ENCODE results near the gene STRN3. TPM values are rescaled to one million over a fixed set of nuclear protein-coding genes. Genes with fewer than 3 reads are reported as not detected.

Gene STRN3
- total RNA-seq, 4 donors from 2014 or later: 21.5 to 50.0 (median 29.5) TPM

DNA sequence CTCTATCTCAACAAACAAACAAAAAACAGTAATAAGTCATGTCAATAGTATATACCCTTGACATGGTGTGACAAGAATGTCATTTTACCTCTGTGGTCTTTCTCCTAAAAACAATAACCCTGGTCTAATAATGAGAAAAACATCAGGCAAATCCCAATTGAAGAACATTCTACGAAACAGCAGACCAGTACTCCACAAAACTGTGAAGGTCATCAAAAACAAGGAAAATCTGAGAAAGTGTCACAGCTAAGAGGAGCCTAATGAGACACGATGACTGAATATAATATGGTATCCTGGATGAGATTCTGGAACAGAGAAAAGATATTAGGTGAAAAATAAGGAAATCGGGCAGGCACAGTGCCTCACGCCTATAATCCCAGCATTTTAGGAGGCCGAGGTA is 157.4 kb downstream of the STRN3 start:
- Histone ChIP-seq H3K4me1 (no peaks in the 10 kb centered on the region), H3K36me3 (no peaks in the 10 kb centered on the region), H3K27me3 (peaks cover 18% of the 10 kb centered on the region), H3K27ac (no peak overlapping the region), H3K9me3 (no peaks in the 10 kb centered on the region), H3K4me3 (no peak overlapping the region)
- TF ChIP-seq EP300 (IDR thresholded peaks at IDR 0.05): no peak
- no peak for TF ChIP-seq POLR2A (IDR thresholded peaks at IDR 0.05)
- no peak for TF ChIP-seq POLR2AphosphoS5 (IDR thresholded peaks at IDR 0.05)
- TF ChIP-seq, protein P1, sequence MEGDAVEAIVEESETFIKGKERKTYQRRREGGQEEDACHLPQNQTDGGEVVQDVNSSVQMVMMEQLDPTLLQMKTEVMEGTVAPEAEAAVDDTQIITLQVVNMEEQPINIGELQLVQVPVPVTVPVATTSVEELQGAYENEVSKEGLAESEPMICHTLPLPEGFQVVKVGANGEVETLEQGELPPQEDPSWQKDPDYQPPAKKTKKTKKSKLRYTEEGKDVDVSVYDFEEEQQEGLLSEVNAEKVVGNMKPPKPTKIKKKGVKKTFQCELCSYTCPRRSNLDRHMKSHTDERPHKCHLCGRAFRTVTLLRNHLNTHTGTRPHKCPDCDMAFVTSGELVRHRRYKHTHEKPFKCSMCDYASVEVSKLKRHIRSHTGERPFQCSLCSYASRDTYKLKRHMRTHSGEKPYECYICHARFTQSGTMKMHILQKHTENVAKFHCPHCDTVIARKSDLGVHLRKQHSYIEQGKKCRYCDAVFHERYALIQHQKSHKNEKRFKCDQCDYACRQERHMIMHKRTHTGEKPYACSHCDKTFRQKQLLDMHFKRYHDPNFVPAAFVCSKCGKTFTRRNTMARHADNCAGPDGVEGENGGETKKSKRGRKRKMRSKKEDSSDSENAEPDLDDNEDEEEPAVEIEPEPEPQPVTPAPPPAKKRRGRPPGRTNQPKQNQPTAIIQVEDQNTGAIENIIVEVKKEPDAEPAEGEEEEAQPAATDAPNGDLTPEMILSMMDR (IDR thresholded peaks at IDR 0.05): no peak
- WGBS: 95% methylated on average over 5 of the region's 5 CpGs
- DNase-seq (ENCODE audit: low spot score in 2 of 2): no peak

DNA sequence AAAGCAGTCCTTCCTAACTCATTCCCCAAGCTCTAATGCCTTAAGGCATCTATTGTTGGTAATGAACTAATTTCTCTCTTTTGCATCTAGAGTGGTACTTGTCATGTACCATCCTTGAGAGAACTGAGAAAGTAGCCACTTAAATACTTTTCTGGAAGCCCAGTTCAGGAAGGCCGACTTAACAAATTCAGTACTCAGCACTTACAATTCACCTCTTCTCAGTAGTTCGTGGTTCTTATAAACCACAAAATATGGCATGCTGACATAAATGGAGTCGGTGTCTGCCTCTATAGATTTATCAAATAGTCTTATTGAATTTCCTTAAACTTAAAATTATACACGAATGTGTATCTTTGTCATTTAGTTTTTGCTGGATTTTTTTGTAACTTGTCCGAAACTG is 161.2 kb downstream of the STRN3 start:
- no peaks in the 10 kb centered on the region for H3K4me1 ChIP-seq

GRCh38 chr14:30861200-30861599 is 165.0 kb downstream of the STRN3 start:
- Histone ChIP-seq H3K27me3 (peaks cover 5% of the 10 kb centered on the region), H3K27ac (no peak overlapping the region), H3K9me3 (no peaks in the 10 kb centered on the region), H3K36me3 (no peaks in the 10 kb centered on the region), H3K4me3 (no peak overlapping the region), H3K4me1 (no peaks in the 10 kb centered on the region)
- TF ChIP-seq, protein P1 (IDR thresholded peaks at IDR 0.05): no peak
- no peak for TF ChIP-seq POLR2A (IDR thresholded peaks at IDR 0.05)
- TF ChIP-seq POLR2AphosphoS5 (IDR thresholded peaks at IDR 0.05): no peak
- no peak for TF ChIP-seq EP300 (IDR thresholded peaks at IDR 0.05)
- 80% methylated on average over 1 of the region's 1 CpG for WGBS
- DNase-seq (ENCODE audit: low spot score in 2 of 2): no peak

More for the DNA sequence above, 161.2 kb downstream of the STRN3 start:
- Histone ChIP-seq H3K27me3 (peaks cover 9% of the 10 kb centered on the region), H3K36me3 (no peaks in the 10 kb centered on the region), H3K4me3 (no peak overlapping the region), H3K27ac (no peak overlapping the region), H3K9me3 (no peaks in the 10 kb centered on the region)
- TF ChIP-seq EP300 (IDR thresholded peaks at IDR 0.05) (no peak), POLR2A (IDR thresholded peaks at IDR 0.05) (no peak), POLR2AphosphoS5 (IDR thresholded peaks at IDR 0.05) (no peak)
- TF ChIP-seq, protein P1 (IDR thresholded peaks at IDR 0.05): no peak
- DNase-seq (ENCODE audit: low spot score in 2 of 2): no peak
- 75% methylated on average over 5 of the region's 5 CpGs for WGBS

DNA sequence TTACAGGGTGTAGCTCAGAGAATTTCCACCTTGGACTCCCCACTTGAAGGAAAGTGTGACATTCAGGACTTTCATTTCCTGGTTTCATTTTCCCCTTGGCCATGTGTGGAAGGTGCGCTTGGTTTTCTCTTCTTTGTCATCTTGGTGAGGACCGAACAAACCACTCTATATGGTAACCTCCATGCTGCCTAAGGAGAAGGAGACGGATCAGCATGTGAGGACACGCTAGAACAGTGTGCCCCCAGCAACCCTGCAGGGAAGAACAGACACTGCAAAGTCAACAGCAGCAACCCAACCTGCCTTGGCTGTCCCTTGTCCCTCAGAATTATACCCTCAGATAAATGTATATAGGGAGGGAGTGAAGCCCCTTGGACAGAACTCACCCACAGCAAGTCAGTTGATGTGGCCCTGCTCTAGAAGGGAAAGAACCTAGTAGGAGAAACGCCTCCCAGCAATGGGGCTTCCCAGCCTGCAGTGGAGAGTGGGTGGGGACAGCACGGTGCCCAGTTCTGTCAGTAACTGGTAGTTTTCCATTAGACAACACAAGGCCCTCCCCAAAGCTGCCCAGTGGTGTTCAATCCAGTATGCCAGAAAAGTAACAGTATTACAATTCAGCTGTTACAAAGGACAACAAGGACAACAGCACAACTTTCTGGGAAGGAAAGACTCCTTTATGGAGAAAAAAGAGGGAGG is 170.7 kb downstream of the STRN3 start:
- Histone ChIP-seq H3K4me1 (no peaks in the 10 kb centered on the region), H3K4me3 (no peak overlapping the region), H3K9me3 (no peaks in the 10 kb centered on the region), H3K27ac (no peak overlapping the region), H3K27me3 (no peaks in the 10 kb centered on the region), H3K36me3 (no peaks in the 10 kb centered on the region)
- DNase-seq (ENCODE audit: low spot score in 2 of 2): no peak
- WGBS: 75% methylated on average over 6 of the region's 6 CpGs
- TF ChIP-seq POLR2A (IDR thresholded peaks at IDR 0.05): no peak
- TF ChIP-seq POLR2AphosphoS5 (IDR thresholded peaks at IDR 0.05): no peak
- no peak for TF ChIP-seq EP300 (IDR thresholded peaks at IDR 0.05)
- TF ChIP-seq, protein P1 (IDR thresholded peaks at IDR 0.05): no peak

DNA sequence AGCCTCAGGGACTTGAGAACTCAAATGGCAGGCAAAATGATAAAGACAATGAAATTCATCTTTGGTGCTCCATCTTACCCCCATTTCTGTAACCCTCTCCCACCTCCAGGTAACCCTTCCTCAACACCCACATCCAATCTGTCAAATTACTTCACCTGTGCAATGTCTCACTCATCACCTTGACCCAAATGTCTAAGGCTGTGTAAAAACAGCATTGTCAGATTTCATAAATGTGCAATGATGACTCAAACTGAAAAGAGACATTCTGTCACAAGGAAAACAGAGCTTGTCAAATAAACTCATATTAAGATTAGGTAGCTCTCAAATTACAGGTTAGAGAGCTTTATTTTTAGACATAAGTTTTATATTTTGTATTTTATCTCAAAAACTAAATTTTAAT is 171.7 kb downstream of the STRN3 start:
- TF ChIP-seq, protein P1 (IDR thresholded peaks at IDR 0.05): no peak
- TF ChIP-seq POLR2A (IDR thresholded peaks at IDR 0.05) (no peak), EP300 (IDR thresholded peaks at IDR 0.05) (no peak), POLR2AphosphoS5 (IDR thresholded peaks at IDR 0.05) (no peak)
- H3K27me3 ChIP-seq: no peaks in the 10 kb centered on the region

More for the DNA sequence above, 171.7 kb downstream of the STRN3 start:
- Histone ChIP-seq H3K4me1 (no peaks in the 10 kb centered on the region), H3K4me3 (no peak overlapping the region), H3K9me3 (no peaks in the 10 kb centered on the region), H3K27ac (no peak overlapping the region), H3K36me3 (no peaks in the 10 kb centered on the region)
- DNase-seq (ENCODE audit: low spot score in 2 of 2): no peak
